IMR-90 (cell line): ENCODE measurements around the gene RMC1.

ENCODE experiments used
- CEBPB ChIP-seq: IDR thresholded peaks from 2 replicates; pipeline ENCODE4 v1.6.1; 2012; ENCODE audit warnings: low read depth, low read length, improper control_type of control experiment
- MAFK ChIP-seq: IDR thresholded peaks from 2 replicates; pipeline ENCODE4 v1.6.1; 2012; ENCODE audit warnings: low read depth, low read length, improper control_type of control experiment
- MAZ ChIP-seq: IDR thresholded peaks from 2 replicates; pipeline ENCODE4 v1.6.1; 2012; ENCODE audit warnings: low read depth, mild to moderate bottlenecking, low read length, improper control_type of control experiment, moderate library complexity, borderline replicate concordance
- MXI1 ChIP-seq: IDR thresholded peaks from 2 replicates; pipeline ENCODE4 v1.6.1; 2012; ENCODE audit warnings: low read depth, mild to moderate bottlenecking, low read length, moderate library complexity, borderline replicate concordance
- POLR2A ChIP-seq: IDR thresholded peaks from 2 replicates; pipeline ENCODE4 v1.6.1; 2012; ENCODE audit warnings: mild to moderate bottlenecking, low read depth, low read length
- RAD21 ChIP-seq: IDR thresholded peaks from 2 replicates; pipeline ENCODE4 v1.6.1; 2012; ENCODE audit warnings: low read length, improper control_type of control experiment
- RCOR1 ChIP-seq: IDR thresholded peaks from 2 replicates; pipeline ENCODE4 v1.6.1; 2012; ENCODE audit warnings: mild to moderate bottlenecking, low read length, improper control_type of control experiment; ENCODE audit not compliant: insufficient replicate concordance
- RFX5 ChIP-seq: IDR thresholded peaks from 2 replicates; pipeline ENCODE4 v1.8.0; 2012; ENCODE audit warnings: low read depth, mild to moderate bottlenecking, low read length, moderate library complexity
- SMC3 ChIP-seq: fragments of 150-350 bp; IDR thresholded peaks from 2 replicates; pipeline ENCODE4 v1.6.1; 2016; ENCODE audit warnings: low read depth, mild to moderate bottlenecking, antibody characterized with exemption, low read length, moderate library complexity
- TF ChIP-seq, protein P1 (sequence below): conservative IDR thresholded peaks from 2 replicates; pipeline ENCODE4 v1.5.1; 2012; ENCODE audit warnings: mild to moderate bottlenecking, low read depth, low read length, improper control_type of control experiment
- TF ChIP-seq, protein P2 (sequence below): fragments of 150-350 bp; IDR thresholded peaks from 2 replicates; pipeline ENCODE4 v1.6.1; 2017; ENCODE audit warnings: mild to moderate bottlenecking, antibody characterized with exemption, low read length, low read depth

DNA sequence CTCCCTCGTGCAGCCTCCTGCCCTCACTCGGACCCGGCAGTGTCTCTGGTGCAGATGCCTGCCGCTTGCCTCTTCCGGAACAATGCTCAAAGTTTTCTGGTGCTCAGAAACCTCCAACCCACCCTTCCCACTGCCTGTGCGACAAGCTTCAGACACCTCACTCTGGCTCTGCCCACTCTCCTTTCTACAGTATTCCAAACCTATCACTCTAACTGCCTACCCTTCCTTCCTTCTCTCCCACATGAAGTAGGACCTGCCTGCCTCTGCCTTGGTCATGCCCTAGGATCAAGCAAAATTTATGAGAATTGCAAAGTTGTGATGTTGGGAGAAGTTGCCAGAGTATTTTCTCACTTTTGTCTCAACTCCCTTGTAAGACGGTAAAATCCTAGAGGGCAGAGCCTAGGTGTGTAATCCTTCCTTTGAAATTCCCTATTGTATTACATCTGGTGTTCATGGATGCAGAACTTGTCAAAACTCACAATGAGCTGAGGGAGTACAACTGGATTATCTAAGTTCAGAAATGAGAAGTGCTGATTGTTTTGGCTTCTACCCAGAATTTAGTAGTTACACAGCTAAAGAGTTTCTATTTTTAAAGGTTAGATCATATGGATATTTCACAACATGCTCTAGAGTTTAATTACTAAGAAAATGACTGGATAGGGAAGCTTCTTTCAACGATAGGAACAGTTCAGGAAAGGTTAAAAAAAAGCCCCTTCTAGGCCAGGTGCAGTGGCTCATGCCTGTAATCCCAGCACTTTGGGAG is 75.8 kb downstream of the RMC1 start:
- TF ChIP-seq, protein P1, sequence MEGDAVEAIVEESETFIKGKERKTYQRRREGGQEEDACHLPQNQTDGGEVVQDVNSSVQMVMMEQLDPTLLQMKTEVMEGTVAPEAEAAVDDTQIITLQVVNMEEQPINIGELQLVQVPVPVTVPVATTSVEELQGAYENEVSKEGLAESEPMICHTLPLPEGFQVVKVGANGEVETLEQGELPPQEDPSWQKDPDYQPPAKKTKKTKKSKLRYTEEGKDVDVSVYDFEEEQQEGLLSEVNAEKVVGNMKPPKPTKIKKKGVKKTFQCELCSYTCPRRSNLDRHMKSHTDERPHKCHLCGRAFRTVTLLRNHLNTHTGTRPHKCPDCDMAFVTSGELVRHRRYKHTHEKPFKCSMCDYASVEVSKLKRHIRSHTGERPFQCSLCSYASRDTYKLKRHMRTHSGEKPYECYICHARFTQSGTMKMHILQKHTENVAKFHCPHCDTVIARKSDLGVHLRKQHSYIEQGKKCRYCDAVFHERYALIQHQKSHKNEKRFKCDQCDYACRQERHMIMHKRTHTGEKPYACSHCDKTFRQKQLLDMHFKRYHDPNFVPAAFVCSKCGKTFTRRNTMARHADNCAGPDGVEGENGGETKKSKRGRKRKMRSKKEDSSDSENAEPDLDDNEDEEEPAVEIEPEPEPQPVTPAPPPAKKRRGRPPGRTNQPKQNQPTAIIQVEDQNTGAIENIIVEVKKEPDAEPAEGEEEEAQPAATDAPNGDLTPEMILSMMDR: no peak
- TF ChIP-seq, protein P2, sequence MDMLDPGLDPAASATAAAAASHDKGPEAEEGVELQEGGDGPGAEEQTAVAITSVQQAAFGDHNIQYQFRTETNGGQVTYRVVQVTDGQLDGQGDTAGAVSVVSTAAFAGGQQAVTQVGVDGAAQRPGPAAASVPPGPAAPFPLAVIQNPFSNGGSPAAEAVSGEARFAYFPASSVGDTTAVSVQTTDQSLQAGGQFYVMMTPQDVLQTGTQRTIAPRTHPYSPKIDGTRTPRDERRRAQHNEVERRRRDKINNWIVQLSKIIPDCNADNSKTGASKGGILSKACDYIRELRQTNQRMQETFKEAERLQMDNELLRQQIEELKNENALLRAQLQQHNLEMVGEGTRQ: no peak
- TF ChIP-seq CEBPB: peak; percentile 80
- no peak for TF ChIP-seq RCOR1
- no peak for TF ChIP-seq MAFK
- no peak for TF ChIP-seq POLR2A
- no peak for TF ChIP-seq RAD21
- TF ChIP-seq MXI1: no peak
- no peak for TF ChIP-seq MAZ
- TF ChIP-seq RFX5: no peak
- no peak for TF ChIP-seq SMC3
